ENCODE data around the gene DDX39A.

Gene DDX39A

DNA sequence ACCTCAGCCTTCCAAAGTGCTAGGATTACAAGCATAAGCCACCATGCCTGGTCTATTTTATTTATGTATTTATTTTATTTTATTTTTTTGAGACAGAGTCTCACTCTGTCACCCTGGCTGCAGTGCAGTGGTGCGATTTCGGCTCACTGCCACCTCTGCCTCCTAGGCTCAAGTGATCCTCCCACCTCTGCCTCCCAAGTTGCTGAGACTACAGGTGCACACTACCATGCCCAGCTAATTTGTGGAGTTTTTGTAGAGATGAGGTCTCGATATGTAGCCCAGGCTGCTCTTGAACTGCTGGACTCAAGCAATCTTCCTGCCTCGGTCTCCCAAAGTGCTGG lies 48.2 kb downstream of the DDX39A start:
- 98% methylated on average over 4 of the region's 4 CpGs for WGBS
- Histone ChIP-seq H2BK15ac (ENCODE audit: low read depth, poor library complexity, severe bottlenecking) (no peak overlapping the region), H2AFZ (ENCODE audit: low read depth, low read length) (no peak overlapping the region), H3K4me3 (ENCODE audit: insufficient read depth in 1 of 2, low read depth in 1 of 2, low read length in 2 of 2) (no peak overlapping the region), H3K4ac (ENCODE audit: low read depth in 1 of 2, low read length in 2 of 2) (no peak overlapping the region), H2AK5ac (ENCODE audit: low read length, severe bottlenecking) (no peak overlapping the region), H3K4me1 (ENCODE audit: control insufficient read depth, insufficient read depth, low read depth, low read length) (peaks cover 8% of the 10 kb centered on the region), H2BK5ac (ENCODE audit: low read depth, low read length, poor library complexity, severe bottlenecking) (no peak overlapping the region), H3K4me2 (ENCODE audit: low read length, poor library complexity, severe bottlenecking) (no peak overlapping the region), H3K23ac (ENCODE audit: low read length in 2 of 2) (no peak overlapping the region), H3K27me3 (ENCODE audit: control insufficient read depth in 1 of 2, insufficient read depth in 1 of 2, low read length in 2 of 2) (no peaks in the 10 kb centered on the region), H3K79me1 (replicated peaks; ENCODE audit: low read length, poor library complexity, severe bottlenecking) (no peaks in the 10 kb centered on the region), H3K27ac (ENCODE audit: low read length, poor library complexity, severe bottlenecking) (no peak overlapping the region), H2BK120ac (ENCODE audit: low read depth, low read length) (no peak overlapping the region), H3K14ac (ENCODE audit: low read length in 2 of 2) (no peak overlapping the region), H4K8ac (ENCODE audit: low read length) (no peak overlapping the region), H3K9ac (ENCODE audit: low read length) (no peak overlapping the region), H2BK12ac (ENCODE audit: low read length in 2 of 2) (no peak overlapping the region), H3K36me3 (ENCODE audit: control insufficient read depth in 1 of 2, insufficient read depth in 2 of 2, low read depth in 1 of 2, low read length in 2 of 2) (no peaks in the 10 kb centered on the region), H3K18ac (ENCODE audit: low read depth in 1 of 2, low read length in 2 of 2) (no peak overlapping the region), H3K9me3 (ENCODE audit: control insufficient read depth, low read length) (no peaks in the 10 kb centered on the region), H4K91ac (ENCODE audit: low read length) (no peak overlapping the region)
- DNase-seq, result no peak

DNA sequence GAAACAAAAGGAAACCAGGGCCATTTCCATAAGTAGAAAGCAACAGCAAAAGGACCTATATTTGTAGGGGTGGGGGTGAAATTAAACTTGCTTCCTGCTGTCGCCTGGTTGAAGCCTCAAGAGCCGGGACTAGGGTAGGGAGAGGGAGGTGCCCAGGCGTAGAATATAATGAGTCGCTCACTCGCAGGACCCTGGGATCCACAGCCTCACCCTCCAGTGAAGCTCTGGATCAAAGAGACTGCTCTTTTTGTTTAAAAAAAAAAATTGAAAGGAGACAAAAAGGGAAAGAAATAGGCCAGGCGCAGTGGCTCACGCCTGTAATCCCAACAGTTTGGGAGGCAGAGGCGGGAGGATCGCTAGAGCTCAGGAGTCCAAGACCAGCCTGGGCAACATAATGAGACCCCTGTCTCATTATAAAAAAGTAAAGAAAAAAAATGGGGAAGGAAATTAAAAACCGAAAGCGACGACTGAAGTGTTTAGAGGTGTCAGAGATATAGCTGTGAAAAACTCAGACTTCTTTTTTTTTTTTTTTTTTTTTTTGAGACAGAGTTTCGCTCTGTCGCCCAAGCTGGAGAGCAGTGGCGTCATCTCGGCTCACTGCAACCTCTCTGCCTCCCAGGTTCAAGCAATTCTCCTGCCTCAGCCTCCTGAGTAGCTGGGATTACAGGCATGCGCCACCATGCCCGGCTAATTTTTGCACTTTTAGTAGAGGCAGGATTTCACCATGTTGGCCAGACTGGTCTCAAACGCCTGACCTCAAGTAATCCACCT lies 48.8 kb downstream of the DDX39A start:
- Histone ChIP-seq H3K9ac (ENCODE audit: low read length) (peak overlapping the region; percentile 65), H3K79me1 (replicated peaks; ENCODE audit: low read length, poor library complexity, severe bottlenecking) (no peaks in the 10 kb centered on the region), H2BK12ac (ENCODE audit: low read length in 2 of 2) (no peak overlapping the region), H3K14ac (ENCODE audit: low read length in 2 of 2) (no peak overlapping the region), H2BK5ac (ENCODE audit: low read depth, low read length, poor library complexity, severe bottlenecking) (no peak overlapping the region), H2AFZ (ENCODE audit: low read depth, low read length) (no peak overlapping the region), H3K27ac (ENCODE audit: low read length, poor library complexity, severe bottlenecking) (no peak overlapping the region), H4K91ac (ENCODE audit: low read length) (no peak overlapping the region), H3K36me3 (ENCODE audit: control insufficient read depth in 1 of 2, insufficient read depth in 2 of 2, low read depth in 1 of 2, low read length in 2 of 2) (no peaks in the 10 kb centered on the region), H3K4ac (ENCODE audit: low read depth in 1 of 2, low read length in 2 of 2) (no peak overlapping the region), H3K23ac (ENCODE audit: low read length in 2 of 2) (no peak overlapping the region), H2BK15ac (ENCODE audit: low read depth, poor library complexity, severe bottlenecking) (no peak overlapping the region), H3K4me1 (ENCODE audit: control insufficient read depth, insufficient read depth, low read depth, low read length) (peaks cover 4% of the 10 kb centered on the region), H3K27me3 (ENCODE audit: control insufficient read depth in 1 of 2, insufficient read depth in 1 of 2, low read length in 2 of 2) (no peaks in the 10 kb centered on the region), H3K9me3 (ENCODE audit: control insufficient read depth, low read length) (no peaks in the 10 kb centered on the region), H2AK5ac (ENCODE audit: low read length, severe bottlenecking) (no peak overlapping the region), H4K8ac (ENCODE audit: low read length) (no peak overlapping the region), H3K4me2 (ENCODE audit: low read length, poor library complexity, severe bottlenecking) (no peak overlapping the region), H3K18ac (ENCODE audit: low read depth in 1 of 2, low read length in 2 of 2) (no peak overlapping the region), H2BK120ac (ENCODE audit: low read depth, low read length) (no peak overlapping the region), H3K4me3 (ENCODE audit: insufficient read depth in 1 of 2, low read depth in 1 of 2, low read length in 2 of 2) (no peak overlapping the region)
- no peak for DNase-seq
- WGBS, result 82% methylated on average over 17 of the region's 19 CpGs

DNA sequence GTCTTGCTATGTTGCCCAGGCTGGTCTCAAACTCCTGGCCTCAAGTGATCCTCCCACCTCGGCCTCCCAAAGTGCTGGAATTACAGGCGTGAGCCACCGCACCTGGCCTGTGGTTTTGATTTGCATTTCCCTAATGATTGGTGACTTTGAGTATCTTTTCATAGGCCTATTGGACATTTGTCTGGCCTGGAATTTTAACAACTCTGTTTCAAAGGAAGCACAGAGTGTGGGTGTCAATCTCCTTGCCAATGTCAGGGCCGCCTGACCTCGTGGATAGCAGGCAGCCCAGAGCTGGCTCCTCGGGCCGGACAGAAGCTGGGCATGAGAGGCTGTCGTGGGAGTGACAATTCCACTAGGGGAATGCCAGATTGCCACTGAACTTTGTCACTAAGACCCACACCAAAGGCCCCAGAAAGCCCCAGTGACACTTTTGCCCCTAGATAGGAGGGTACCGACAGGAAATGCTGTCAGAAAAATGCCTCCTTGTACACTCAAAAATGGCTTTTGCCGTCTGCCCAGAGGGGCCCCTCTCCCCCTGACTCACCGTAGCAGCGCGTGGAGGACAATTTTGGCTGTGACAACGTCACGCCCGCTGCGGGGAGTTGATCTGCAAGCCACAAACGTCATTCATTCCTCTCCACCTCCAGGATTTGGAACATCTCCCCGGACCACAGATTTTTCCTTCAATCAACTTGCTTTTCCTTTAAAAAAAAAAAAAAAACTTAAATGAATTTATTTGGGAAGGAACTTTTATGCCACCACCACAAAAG lies 49.6 kb downstream of the DDX39A start:
- Histone ChIP-seq H4K91ac (ENCODE audit: low read length) (no peak overlapping the region), H2BK5ac (ENCODE audit: low read depth, low read length, poor library complexity, severe bottlenecking) (no peak overlapping the region), H3K9me3 (ENCODE audit: control insufficient read depth, low read length) (no peaks in the 10 kb centered on the region), H3K18ac (ENCODE audit: low read depth in 1 of 2, low read length in 2 of 2) (peak overlapping the region in 1 of 2 experiments; percentile 24), H3K4me3 (ENCODE audit: insufficient read depth in 1 of 2, low read depth in 1 of 2, low read length in 2 of 2) (no peak overlapping the region), H2BK120ac (ENCODE audit: low read depth, low read length) (no peak overlapping the region), H2BK12ac (ENCODE audit: low read length in 2 of 2) (peak overlapping the region in 1 of 2 experiments; percentile 48), H3K4ac (ENCODE audit: low read depth in 1 of 2, low read length in 2 of 2) (peak overlapping the region in 1 of 2 experiments; percentile 47), H2AK5ac (ENCODE audit: low read length, severe bottlenecking) (no peak overlapping the region), H3K4me2 (ENCODE audit: low read length, poor library complexity, severe bottlenecking) (no peak overlapping the region), H3K4me1 (ENCODE audit: control insufficient read depth, insufficient read depth, low read depth, low read length) (peaks cover 2% of the 10 kb centered on the region), H3K36me3 (ENCODE audit: control insufficient read depth in 1 of 2, insufficient read depth in 2 of 2, low read depth in 1 of 2, low read length in 2 of 2) (no peaks in the 10 kb centered on the region), H2AFZ (ENCODE audit: low read depth, low read length) (peak overlapping the region; percentile 6), H3K23ac (ENCODE audit: low read length in 2 of 2) (no peak overlapping the region), H3K14ac (ENCODE audit: low read length in 2 of 2) (no peak overlapping the region), H3K27ac (ENCODE audit: low read length, poor library complexity, severe bottlenecking) (no peak overlapping the region), H4K8ac (ENCODE audit: low read length) (peak overlapping the region; percentile 43), H3K79me1 (replicated peaks; ENCODE audit: low read length, poor library complexity, severe bottlenecking) (no peaks in the 10 kb centered on the region), H3K27me3 (ENCODE audit: control insufficient read depth in 1 of 2, insufficient read depth in 1 of 2, low read length in 2 of 2) (no peaks in the 10 kb centered on the region), H2BK15ac (ENCODE audit: low read depth, poor library complexity, severe bottlenecking) (no peak overlapping the region), H3K9ac (ENCODE audit: low read length) (peak overlapping the region; percentile 65)
- DNase-seq, result no peak
- 68% methylated on average over 16 of the region's 19 CpGs for WGBS

DNA sequence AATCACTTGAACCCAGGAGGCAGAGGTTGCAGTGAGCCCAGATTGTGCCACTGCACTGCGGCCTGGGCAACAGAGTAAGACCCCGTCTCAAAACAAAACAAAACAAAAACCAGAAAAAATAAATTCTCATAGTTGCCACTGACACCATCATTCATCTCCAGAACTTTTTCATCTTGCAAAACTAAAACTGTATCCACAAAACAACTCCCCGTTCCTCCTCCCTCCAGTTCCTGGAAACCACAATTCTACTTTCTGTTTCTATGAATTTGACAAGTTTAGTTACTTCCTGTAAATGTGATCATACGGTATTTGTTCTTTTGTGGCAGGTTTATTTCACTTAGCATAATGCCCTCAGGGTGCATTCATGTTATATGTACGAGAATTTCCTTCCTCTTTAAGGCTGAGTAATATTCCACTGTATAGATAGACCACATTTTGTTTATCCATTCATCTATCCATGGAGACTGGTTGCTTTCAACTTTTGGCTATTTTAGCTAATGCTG lies 51.1 kb downstream of the DDX39A start:
- H3K27me3 ChIP-seq (ENCODE audit: control insufficient read depth in 1 of 2, insufficient read depth in 1 of 2, low read length in 2 of 2), result no peaks in the 10 kb centered on the region
- H3K9me3 ChIP-seq (ENCODE audit: control insufficient read depth, low read length), result no peaks in the 10 kb centered on the region
- H3K18ac ChIP-seq (ENCODE audit: low read depth in 1 of 2, low read length in 2 of 2), result no peak overlapping the region
- H2AK5ac ChIP-seq (ENCODE audit: low read length, severe bottlenecking), result no peak overlapping the region
- H3K36me3 ChIP-seq (ENCODE audit: control insufficient read depth in 1 of 2, insufficient read depth in 2 of 2, low read depth in 1 of 2, low read length in 2 of 2), result no peaks in the 10 kb centered on the region
- H3K27ac ChIP-seq (ENCODE audit: low read length, poor library complexity, severe bottlenecking), result no peak overlapping the region
- WGBS, result 94% methylated on average over 3 of the region's 5 CpGs
- no peak overlapping the region for H2BK120ac ChIP-seq (ENCODE audit: low read depth, low read length)
- no peak overlapping the region for H4K91ac ChIP-seq (ENCODE audit: low read length)
- no peak overlapping the region for H4K8ac ChIP-seq (ENCODE audit: low read length)
- H3K4me2 ChIP-seq (ENCODE audit: low read length, poor library complexity, severe bottlenecking), result no peak overlapping the region
- H3K23ac ChIP-seq (ENCODE audit: low read length in 2 of 2), result no peak overlapping the region
- H2BK12ac ChIP-seq (ENCODE audit: low read length in 2 of 2), result no peak overlapping the region
- no peak overlapping the region for H3K4me3 ChIP-seq (ENCODE audit: insufficient read depth in 1 of 2, low read depth in 1 of 2, low read length in 2 of 2)
- no peak overlapping the region for H2AFZ ChIP-seq (ENCODE audit: low read depth, low read length)
- no peak overlapping the region for H3K9ac ChIP-seq (ENCODE audit: low read length)
- no peak overlapping the region for H2BK15ac ChIP-seq (ENCODE audit: low read depth, poor library complexity, severe bottlenecking)
- H3K79me1 ChIP-seq (replicated peaks; ENCODE audit: low read length, poor library complexity, severe bottlenecking), result no peaks in the 10 kb centered on the region
- no peak for DNase-seq
- H3K4ac ChIP-seq (ENCODE audit: low read depth in 1 of 2, low read length in 2 of 2), result no peak overlapping the region
- H3K4me1 ChIP-seq (ENCODE audit: control insufficient read depth, insufficient read depth, low read depth, low read length), result peaks cover 11% of the 10 kb centered on the region
- no peak overlapping the region for H3K14ac ChIP-seq (ENCODE audit: low read length in 2 of 2)
- no peak overlapping the region for H2BK5ac ChIP-seq (ENCODE audit: low read depth, low read length, poor library complexity, severe bottlenecking)
